Stomach (tissue), 4 donors: ENCODE measurements around the gene GAK.

ENCODE experiments used
- CTCF ChIP-seq, 7 experiments: fragments of 450-650 bp in 4 of 7; fragments of 200-600 bp in 3 of 7; sonication (generic) in 3 of 7; IDR thresholded peaks; one replicate each; pipeline ENCODE4 v1.5.1; 2016 to 2019; ENCODE audit warnings: antibody characterized with exemption in 7 of 7, control low read depth in 2 of 7, mild to moderate bottlenecking in 1 of 7
- EP300 ChIP-seq: sonication (generic); formaldehyde crosslinking; IDR thresholded peaks from one replicate; pipeline ENCODE4 v1.6.1; 2017; ENCODE audit warnings: antibody characterized with exemption
- POLR2A ChIP-seq, 4 donors: fragments of 450-650 bp; IDR thresholded peaks; one replicate each; pipeline ENCODE4 v1.6.1; 2016; ENCODE audit warnings: antibody characterized with exemption in 4 of 4, control low read depth in 2 of 4, mild to moderate bottlenecking in 1 of 4, moderate library complexity in 1 of 4
- POLR2AphosphoS5 ChIP-seq, 3 donors: sonication (generic); formaldehyde crosslinking; IDR thresholded peaks; one replicate each; pipeline ENCODE4 v1.6.1; 2016; ENCODE audit warnings: antibody characterized with exemption in 3 of 3

- TF ChIP-seq CTCF (IDR thresholded peaks at IDR 0.05) (no peak), EP300 (no peak), POLR2A (IDR thresholded peaks at IDR 0.05) (no peak), POLR2AphosphoS5 (IDR thresholded peaks at IDR 0.05) (no peak)
Measured at GRCh38 chr4:898123-898522, 34.0 kb downstream of the GAK start.
